GM19239 (cell line): ENCODE results near the gene EPS15.
"Not testable (repeated sequence)": the region's sequence is repeated elsewhere in the genome, so short reads cannot be mapped to it uniquely, and the experiment has no call there.

ENCODE experiments used
- DNase-seq: peaks from one replicate; pipeline ENCODE4 v3.0.0; 2011; ENCODE audit warnings: low spot score; ENCODE audit not compliant: insufficient read length
- FAIRE-seq: peaks from 2 replicates; lab custom pipeline; 2011; peaks lifted over from hg19 to GRCh38; lab: Jason Lieb, UNC

Gene EPS15

GRCh38 chr1:51409755-51410541 is 109.1 kb downstream of the EPS15 start:
- DNase-seq, FAIRE-seq: not testable (repeated sequence)

- DNase-seq (no peak), FAIRE-seq (no peak)
Observed at GRCh38 chr1:51392241-51392640, 126.8 kb downstream of the EPS15 start.

- FAIRE-seq = not testable (repeated sequence)
Observed at GRCh38 chr1:51390641-51391040, 128.4 kb downstream of the EPS15 start.

DNA sequence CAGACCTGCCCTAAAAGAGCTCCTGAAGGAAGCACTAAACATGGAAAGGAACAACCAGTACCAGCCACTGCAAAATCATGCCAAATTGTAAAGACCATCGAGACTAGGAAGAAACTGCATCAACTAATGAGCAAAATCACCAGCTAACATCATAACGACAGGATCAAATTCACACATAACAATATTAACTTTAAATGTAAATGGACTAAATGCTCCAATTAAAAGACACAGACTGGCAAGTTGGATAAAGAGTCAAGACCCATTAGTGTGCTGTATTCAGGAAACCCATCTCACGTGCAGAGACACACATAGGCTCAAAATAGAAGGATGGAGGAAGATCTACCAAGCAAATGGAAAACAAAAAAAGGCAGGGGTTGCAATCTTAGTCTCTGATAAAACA is 131.8 kb downstream of the EPS15 start:
- DNase-seq, FAIRE-seq: not testable (repeated sequence)

More at GRCh38 chr1:51390641-51391040, 128.4 kb downstream of the EPS15 start:
- not testable (repeated sequence) for DNase-seq

GRCh38 chr1:51386259-51386658 is 132.8 kb downstream of the EPS15 start:
- not testable (repeated sequence) for FAIRE-seq, DNase-seq

GRCh38 chr1:51385776-51386175 is 133.3 kb downstream of the EPS15 start:
- no peak for DNase-seq
- no peak for FAIRE-seq

DNA sequence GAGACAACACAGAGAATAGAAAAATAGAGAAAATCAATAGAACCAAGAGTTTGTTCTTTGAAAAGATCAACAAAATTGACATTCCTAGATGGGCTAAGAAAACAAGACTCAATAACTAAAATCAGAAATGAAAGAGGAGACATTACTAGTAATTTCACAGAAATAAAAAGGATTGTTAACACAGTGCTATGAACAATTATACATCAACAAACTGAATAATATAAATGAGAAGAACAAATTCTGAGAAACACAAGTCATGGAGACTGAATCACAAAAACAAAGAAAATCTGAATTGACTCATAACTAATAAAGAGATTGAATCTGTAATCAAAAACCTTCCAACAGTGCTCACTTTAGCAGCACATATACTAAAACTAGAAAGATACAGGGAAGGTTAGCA is 137.1 kb downstream of the EPS15 start:
- no peak for FAIRE-seq
- no peak for DNase-seq

DNA sequence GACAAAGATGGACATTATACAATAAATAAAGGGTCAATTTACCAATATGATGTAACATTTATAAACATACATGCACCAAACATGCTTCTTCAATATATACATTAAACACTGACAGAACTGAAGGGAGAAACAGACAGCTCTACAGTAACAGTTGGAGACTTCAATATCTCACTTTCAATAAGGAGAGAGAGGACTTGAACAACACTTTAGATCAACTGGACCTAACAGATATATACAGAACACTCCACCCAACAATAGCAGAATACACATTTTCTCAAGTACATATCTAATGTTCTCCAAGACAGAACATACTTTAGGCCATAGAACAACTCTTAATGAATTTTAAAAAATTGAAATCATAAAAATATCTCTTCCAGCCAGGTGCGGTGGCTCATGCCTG is 138.1 kb downstream of the EPS15 start:
- DNase-seq (no peak), FAIRE-seq (no peak)

DNA sequence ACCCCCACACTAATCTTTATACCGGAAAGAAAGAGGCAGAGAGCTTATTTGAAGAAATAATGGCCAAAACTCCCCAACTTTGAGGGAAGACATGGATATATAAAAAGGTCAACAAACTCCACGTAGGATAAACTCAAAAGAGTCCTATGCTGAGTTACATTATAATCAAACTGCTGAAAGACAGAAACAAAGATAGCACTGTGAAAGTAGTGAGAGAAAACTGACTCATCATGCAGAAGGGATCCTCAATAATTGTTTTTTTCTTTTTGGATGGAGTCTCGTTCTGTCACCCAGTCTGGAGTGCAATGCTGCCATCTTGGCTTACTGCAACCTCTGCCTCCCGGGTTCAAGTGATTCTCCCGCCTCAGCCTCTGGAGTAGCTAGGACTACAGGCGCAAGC is 140.2 kb downstream of the EPS15 start:
- DNase-seq = no peak
- no peak for FAIRE-seq

DNA sequence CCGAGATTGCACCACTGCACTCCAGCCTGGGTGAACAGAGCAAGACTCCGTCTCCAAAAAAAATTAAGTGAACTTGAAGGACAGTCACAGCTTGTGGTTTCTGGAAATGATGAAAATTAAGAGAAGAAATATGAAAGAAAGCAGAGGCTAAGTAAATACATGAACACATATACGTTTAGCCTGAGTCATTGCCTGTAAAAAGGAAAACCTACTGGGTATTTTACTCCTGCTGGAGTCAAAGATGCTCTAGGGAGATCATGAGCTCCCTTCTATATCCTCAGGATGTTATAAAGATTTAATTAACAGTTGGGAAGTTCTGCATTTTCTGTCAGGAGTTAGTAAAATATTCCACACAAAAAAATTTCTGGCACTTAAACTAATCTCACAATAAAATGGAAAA is 145.2 kb downstream of the EPS15 start:
- FAIRE-seq = no peak
- no peak for DNase-seq

- DNase-seq (no peak), FAIRE-seq (no peak)
Observed at GRCh38 chr1:51372561-51372960, 146.5 kb downstream of the EPS15 start.

GRCh38 chr1:51369171-51369570 is 149.9 kb downstream of the EPS15 start:
- no peak for FAIRE-seq
- no peak for DNase-seq

DNA sequence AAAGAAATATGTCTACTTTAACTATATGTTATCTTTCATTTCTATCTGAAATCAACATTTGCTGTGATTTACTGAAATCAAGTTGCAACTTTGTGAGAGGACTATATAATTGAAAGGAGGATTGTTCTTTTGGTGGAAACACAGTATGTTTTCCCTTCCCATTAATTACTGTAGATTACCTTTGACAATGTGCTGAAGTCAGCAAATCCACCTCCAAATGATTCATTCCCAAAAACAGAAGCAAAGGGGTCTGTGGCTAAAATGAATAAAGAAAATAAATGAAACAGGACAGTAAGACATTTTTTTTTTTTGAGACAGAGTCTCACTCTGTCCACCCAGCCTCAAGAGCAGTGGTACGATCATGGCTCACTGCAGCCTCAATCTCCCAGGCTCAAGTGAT is 153.3 kb downstream of the EPS15 start:
- FAIRE-seq (no peak), DNase-seq (no peak)

DNA sequence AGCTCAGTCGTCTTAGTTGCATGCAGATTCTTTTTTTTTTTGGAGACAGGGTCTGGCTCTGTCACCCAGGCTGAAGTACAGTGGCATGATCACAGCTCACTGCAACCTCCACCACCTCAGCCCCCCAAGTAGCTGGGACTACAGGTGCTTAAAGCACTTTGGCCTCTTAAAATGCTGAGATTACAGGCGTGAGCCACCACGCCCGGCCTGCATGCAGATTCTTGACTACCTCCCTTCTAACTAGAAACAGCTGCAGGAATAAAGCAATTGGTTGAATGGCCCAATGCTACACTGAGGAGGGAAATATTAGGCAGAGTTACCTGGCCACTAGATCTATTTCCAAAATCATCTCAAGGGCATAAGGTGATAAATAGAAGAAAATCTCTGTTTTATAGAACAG is 159.2 kb downstream of the EPS15 start:
- FAIRE-seq = no peak
- DNase-seq = no peak

- DNase-seq = no peak
- FAIRE-seq = peak; percentile 54
Observed at GRCh38 chr1:51355382-51355781, 163.7 kb downstream of the EPS15 start.

GRCh38 chr1:51354416-51354815 is 164.7 kb downstream of the EPS15 start:
- no peak for DNase-seq
- no peak for FAIRE-seq

DNA sequence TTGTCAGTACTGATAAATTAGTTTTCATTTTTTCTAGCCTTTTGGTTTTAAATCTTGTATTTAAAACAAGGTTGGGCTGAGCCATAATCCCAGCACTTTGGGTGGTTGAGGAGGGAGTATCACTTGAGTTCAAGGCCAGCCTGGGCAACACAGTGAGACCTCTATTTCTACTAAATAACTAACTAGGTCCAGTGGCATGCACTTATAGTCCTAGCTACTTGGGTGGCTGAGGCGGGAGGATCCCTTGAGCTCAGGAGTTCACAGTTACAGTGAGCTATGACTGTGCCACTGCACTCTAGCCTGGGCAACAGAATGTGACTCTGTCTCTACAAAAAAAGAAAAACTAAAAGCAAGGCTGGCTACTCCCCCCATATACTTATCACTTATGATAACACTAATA is 167.2 kb downstream of the EPS15 start:
- FAIRE-seq (no peak), DNase-seq (no peak)

DNA sequence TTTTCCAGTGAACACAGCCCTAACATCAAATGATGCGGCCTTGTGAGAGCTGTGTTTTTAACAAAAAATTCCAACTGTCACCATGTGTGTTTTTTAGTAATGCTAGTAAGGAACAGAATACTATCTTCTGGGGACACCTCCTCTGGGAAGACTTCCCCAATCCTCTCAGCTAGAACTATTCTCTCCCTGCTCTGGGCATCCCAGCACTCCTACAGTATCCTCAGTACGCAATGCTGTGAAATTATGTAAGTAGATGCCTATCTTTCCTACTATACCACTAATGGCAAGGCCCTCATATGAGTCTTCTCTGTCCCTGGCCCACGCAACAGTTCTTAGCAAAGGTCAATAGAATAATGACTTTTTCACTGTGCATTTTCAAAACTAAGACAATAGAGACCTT is 169.2 kb downstream of the EPS15 start:
- FAIRE-seq (no peak), DNase-seq (no peak)

GRCh38 chr1:51348147-51348527 is 170.9 kb downstream of the EPS15 start:
- DNase-seq (no peak), FAIRE-seq (no peak)

DNA sequence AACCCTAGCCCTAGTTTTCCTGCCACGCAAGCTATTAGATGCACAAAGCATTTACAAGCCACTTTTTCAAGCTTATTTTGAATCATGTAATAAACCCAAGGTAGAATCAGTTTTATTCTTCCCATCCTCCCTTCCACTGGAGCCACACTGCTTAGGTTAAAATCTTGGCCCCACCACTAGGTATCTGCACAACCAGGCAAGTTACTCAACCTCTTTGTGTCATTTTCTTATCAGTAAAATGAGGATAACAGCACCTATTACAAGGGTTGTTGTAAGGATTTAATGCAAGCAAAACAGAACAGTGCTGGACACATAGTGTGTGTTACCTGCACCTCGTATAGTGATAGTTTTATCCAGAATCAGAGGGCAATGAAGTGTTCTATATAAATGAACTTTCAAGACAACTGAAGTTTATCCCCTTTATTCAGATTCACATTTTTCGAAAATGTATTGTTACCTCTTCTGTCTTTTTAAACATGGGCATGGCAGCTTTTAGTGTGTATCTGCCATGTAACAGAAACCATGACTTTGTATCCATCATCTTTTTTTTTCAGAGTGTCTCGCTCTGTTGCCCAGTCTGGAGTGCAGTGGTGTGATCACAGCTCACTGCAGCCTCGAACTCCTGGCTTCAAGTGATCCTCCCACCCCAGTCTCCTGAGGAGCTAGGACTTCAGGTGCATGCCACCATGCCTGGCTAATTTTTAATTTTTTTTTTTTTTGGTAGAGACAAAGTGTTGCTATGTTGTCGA is 171.5 kb downstream of the EPS15 start:
- FAIRE-seq (no peak), DNase-seq (no peak)

- DNase-seq (no peak), FAIRE-seq (no peak)
Observed at GRCh38 chr1:51346086-51346942, 172.8 kb downstream of the EPS15 start.
